ENCODE results near the gene PCCA. TPM values are rescaled to one million over a fixed set of nuclear protein-coding genes. Genes with fewer than 3 reads are reported as not detected.
A peak's percentile ranks its signal among the peaks of the same experiment; 100 is the strongest.

The PCCA gene
- total RNA-seq, 3 donors from 2014 or later, result 55.7 to 98.6 (median 70.5) TPM

DNA sequence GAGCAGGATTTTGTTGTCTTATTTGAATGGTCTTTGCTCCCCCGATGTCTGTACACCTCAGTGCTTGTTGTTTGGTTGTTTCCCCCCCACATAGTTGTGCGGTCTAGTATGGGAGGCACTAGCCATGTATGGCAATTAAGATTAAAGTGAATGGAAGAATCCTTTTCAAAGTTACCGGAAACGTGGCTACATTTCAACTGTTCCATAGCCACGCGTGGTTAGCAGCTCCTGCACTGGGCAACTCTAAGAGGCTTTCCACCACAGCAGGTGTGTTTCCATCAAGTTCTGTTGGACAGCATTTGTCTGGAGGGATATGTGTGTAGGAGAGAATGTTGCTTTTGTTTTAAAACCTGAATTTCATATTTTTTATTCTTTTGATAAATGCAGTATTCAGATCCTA lies 252.4 kb downstream of the PCCA start:
- ATAC-seq (no peak), DNase-seq (no peak)
- intact Hi-C loops (cut with DNase I, micrococcal nuclease), result no loop called here
- Histone ChIP-seq H3K4me1 (ENCODE audit: low read depth) (no peaks in the 10 kb centered on the region), H3K9me3 (no peaks in the 10 kb centered on the region), H3K4me3 (no peak overlapping the region), H3K36me3 (ENCODE audit: low read depth) (no peaks in the 10 kb centered on the region)
- no peak for TF ChIP-seq CTCF (IDR thresholded peaks at IDR 0.05)

GRCh38 chr13:100344544-100344943 lies 255.7 kb downstream of the PCCA start:
- intact Hi-C loops (cut with DNase I, micrococcal nuclease), result no loop called here

DNA sequence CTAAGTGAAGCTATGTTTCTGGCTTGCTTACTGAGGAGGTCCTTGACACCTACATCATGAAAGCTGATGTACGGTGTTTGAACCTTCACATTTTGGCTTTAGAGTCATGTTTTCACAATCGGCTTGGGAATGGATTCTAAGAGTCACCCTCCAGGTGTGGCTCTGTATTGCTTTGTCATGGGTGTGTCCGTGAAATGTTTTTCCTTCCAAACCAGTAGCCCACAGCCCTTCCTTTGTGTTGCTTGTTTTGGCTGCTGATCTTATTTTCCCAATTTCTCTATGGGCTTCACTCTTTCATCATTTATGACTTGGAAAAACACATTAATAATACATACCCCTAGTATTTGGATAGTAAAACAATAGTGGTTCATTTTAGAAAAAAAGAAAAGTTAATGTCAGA lies 259.1 kb downstream of the PCCA start:
- Histone ChIP-seq H3K4me1 (ENCODE audit: low read depth) (no peaks in the 10 kb centered on the region), H3K4me3 (no peak overlapping the region), H3K9me3 (no peaks in the 10 kb centered on the region), H3K36me3 (ENCODE audit: low read depth) (no peaks in the 10 kb centered on the region)
- ATAC-seq (peak; percentile 81), DNase-seq (peak in 1 of 3 donors; percentile 23)
- TF ChIP-seq CTCF (IDR thresholded peaks at IDR 0.05), result no peak
- intact Hi-C loops (cut with DNase I, micrococcal nuclease), result no loop called here

More at GRCh38 chr13:100344544-100344943, 255.7 kb downstream of the PCCA start:
- Histone ChIP-seq H3K9me3 (no peaks in the 10 kb centered on the region), H3K4me3 (no peak overlapping the region), H3K4me1 (ENCODE audit: low read depth) (no peaks in the 10 kb centered on the region), H3K36me3 (ENCODE audit: low read depth) (no peaks in the 10 kb centered on the region)
- DNase-seq (no peak), ATAC-seq (peak; percentile 87)
- TF ChIP-seq CTCF (IDR thresholded peaks at IDR 0.05), result no peak

DNA sequence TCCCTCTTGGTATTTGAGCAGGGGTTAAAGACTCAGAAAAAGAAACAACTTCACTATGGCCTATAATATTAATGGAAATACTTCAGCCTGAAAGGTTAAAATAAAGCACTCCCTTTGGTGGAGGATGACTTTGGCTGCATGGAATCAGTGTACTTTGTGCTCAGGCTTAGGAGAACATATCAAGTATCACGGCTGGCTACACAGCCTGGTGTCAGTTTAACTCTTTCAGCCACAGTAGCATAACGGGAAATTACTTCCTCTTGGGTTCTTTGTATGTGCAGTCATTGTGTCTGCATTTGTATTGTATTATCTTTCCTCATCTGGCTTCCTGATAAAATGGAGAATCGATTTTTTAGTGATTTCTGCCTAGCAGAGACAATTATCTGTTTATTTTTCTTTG lies 260.7 kb downstream of the PCCA start:
- H3K36me3 ChIP-seq (ENCODE audit: low read depth), result no peaks in the 10 kb centered on the region
- intact Hi-C loops (cut with DNase I, micrococcal nuclease), result no loop called here
- no peak for TF ChIP-seq CTCF (IDR thresholded peaks at IDR 0.05)
- H3K4me1 ChIP-seq (ENCODE audit: low read depth), result no peaks in the 10 kb centered on the region
- H3K9me3 ChIP-seq, result no peaks in the 10 kb centered on the region
- H3K4me3 ChIP-seq, result no peak overlapping the region
- ATAC-seq, result no peak
- DNase-seq, result no peak

DNA sequence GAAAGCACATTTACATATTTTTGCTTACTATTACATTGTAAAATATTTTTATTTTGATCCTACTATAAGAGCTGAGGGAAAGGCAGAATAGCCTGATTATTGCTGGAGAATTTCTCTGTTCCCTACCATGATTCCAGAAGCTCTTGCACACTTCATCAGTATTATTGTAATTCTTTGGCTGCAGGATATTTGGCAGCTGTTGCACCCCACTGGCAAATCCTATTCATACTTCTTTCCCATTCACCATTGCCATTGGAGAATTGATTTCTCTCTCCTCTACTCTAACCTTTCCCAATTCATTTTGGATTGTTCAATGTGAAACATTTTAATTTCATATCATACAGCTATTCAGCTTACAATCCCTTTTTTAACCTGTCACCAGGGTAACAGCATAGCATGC lies 261.7 kb downstream of the PCCA start:
- DNase-seq (no peak), ATAC-seq (no peak)
- no peaks in the 10 kb centered on the region for H3K4me1 ChIP-seq (ENCODE audit: low read depth)
- no peaks in the 10 kb centered on the region for H3K36me3 ChIP-seq (ENCODE audit: low read depth)
- no peak for TF ChIP-seq CTCF (IDR thresholded peaks at IDR 0.05)
- no peak overlapping the region for H3K4me3 ChIP-seq
- intact Hi-C loops (cut with DNase I, micrococcal nuclease), result no loop called here
- no peaks in the 10 kb centered on the region for H3K9me3 ChIP-seq

DNA sequence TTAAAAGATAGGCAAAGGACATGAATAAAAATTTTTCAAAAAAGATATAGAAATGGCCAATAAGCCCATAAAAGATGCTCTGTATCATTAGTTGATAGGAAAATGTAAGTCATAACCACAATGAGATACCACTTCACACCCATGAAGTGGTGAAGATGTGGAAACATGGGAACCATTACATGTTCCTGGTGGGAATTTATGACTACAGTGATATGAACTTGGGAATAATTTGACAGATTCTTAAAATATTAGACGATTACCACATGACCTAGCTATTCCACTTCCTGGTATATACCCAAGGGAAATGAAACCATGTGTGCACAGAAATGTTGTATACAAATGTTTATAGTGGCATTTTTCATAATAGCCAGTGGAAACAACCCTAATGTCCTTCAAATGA lies 267.5 kb downstream of the PCCA start:
- no peaks in the 10 kb centered on the region for H3K4me1 ChIP-seq (ENCODE audit: low read depth)
- no peak overlapping the region for H3K4me3 ChIP-seq
- no peak for TF ChIP-seq CTCF (IDR thresholded peaks at IDR 0.05)
- intact Hi-C loops (cut with DNase I, micrococcal nuclease), result no loop called here
- DNase-seq, result no peak
- H3K9me3 ChIP-seq, result no peaks in the 10 kb centered on the region
- ATAC-seq, result no peak
- H3K36me3 ChIP-seq (ENCODE audit: low read depth), result no peaks in the 10 kb centered on the region

Measured in mucosa of descending colon (tissue), 3 donors.